CD4-positive, alpha-beta T cell treated with Interferon gamma for 1 hour (primary cell): Measurements from ENCODE around the gene SGPL1.

Source experiments
- DNase-seq: peaks from one replicate; pipeline ENCODE4 v3.0.0-alpha.2; 2020

SGPL1 gene

DNA sequence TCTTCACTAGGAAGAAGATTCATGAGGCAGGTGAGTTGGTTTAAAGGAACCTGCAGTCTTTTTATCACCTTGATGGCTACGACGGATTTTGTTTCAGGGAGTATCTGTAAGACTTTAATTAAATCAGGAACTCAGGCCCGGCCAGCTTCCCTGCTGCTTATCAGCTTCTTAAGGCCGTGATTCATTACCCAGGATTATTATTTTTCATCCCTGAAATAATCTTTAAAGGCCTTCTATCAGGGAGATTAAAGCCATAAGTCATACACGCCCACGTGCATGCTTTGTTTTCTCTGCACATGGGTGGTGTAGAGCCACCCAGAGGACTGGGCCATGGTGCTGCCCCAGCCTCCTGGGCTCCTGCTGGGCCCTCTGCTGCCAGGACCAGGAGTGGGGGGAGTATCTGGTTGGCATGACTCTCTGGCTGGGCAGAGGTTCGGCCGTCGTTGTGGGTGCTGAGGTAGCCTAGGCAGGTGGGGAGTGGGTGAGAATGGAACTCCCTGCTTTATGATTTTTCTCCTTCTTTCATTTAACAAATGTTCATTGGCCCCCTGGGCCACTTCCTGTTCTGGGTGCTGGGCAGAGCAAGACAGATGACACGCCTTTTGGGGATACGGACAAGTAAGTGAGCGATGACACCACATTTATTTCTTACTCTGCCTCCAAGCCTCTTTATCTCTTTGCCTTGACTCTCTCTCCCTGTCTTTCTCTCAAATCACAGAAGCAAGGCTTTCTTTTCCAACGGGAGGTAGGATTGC lies 111.6 kb downstream of the SGPL1 start:
- DNase-seq: no peak

DNA sequence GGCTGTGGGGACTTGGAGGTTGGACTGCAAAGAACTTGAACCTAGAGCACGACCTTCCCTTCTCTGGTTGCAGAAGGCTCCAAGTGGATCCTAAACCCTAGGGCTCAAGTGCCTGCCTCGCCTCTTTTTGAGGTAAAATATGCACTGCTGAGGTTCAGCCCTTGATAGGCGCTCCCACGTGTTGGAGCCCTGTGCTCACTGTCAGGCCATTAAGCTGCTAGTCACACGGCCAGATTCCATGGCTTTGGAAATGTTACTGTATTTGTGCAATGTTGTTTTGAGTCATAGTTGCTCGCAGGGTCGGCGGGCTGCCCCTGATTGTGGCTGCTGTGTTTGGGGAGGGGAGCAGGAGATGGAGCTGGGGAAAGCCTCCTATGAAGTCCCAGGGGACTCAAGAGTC lies 112.4 kb downstream of the SGPL1 start:
- DNase-seq: no peak

DNA sequence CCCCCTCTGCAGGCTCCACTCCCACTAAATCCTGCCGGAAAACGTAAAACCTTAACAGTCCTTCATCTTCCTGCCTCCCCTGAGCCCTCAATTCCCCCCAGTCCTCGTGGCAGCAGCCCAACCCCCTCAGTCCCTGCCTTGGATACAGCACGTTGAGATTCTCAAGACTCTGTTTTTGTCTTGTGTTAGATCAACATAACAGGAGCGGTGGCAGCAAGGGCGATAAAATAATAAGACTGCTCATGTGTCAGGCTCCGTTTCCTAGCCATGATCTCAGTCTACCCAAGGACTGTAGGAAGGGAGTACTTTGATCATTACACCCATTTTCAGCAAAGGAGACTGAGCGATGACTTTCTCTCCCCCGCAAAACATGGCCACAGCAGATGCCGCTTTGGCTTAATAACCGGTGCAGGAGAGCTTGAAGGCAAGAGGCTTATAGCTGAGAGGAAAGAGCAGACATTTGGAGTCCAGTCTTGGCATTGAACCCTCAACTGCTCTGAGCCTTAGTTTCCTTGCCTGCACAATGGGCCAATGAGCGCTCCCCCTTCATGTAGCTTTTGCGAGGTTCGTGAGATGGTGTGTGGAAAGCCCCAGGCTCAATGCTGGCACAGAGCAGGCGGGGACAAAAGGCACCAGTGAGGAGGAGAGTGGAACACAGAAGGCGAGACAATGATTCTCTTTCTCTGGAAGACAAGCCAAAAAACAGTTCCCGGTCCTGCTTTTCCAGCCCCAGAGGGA lies 114.7 kb downstream of the SGPL1 start:
- DNase-seq: no peak
